A673 (cell line): ENCODE measurements around the gene NAV2. TPM values are rescaled to one million over a fixed set of nuclear protein-coding genes. Genes with fewer than 3 reads are reported as not detected.

Source experiments
- BruUV-seq: library from RNA; stranded (reverse); fragments of 400-500 nt; replicated peaks from 2 replicates; lab custom pipeline; 2021; lab: Mats Ljungman, UMichigan
- CTCF ChIA-PET: fragments of 300-600 bp; sonication (Branson Sonifier 250); formaldehyde crosslinking; loops from one replicate; lab custom pipeline; 2022; ENCODE audit warnings: antibody characterized with exemption; lab: Charles Lee
- POLR2A ChIA-PET: fragments of 300-600 bp; sonication (Branson Sonifier 250); formaldehyde crosslinking; loops from one replicate; lab custom pipeline; 2022; ENCODE audit warnings: antibody characterized with exemption; ENCODE audit not compliant: low non-redundant PET; lab: Charles Lee
- DNase-seq: peaks from one replicate; pipeline ENCODE4 v3.0.0-alpha.2; 2015; ENCODE audit warnings: low spot score
- H3K27ac ChIP-seq: fragments of 200-600 bp; sonication (generic); 2 replicates; pipeline ENCODE4 v1.5.1; 2016; ENCODE audit warnings: mixed run types, low read depth, mild to moderate bottlenecking, mixed read lengths, antibody characterized with exemption, low read length; ENCODE audit not compliant: poor library complexity, severe bottlenecking
- H3K27me3 ChIP-seq: fragments of 200-600 bp; sonication (generic); replicated peaks from 2 replicates; pipeline ENCODE4 v1.6.1; 2017; ENCODE audit warnings: mixed run types, low read depth, mild to moderate bottlenecking, mixed read lengths, antibody characterized with exemption, low read length; ENCODE audit not compliant: insufficient read depth, poor library complexity
- H3K36me3 ChIP-seq: fragments of 200-600 bp; sonication (generic); 2 replicates; pipeline ENCODE4 v1.6.1; 2016; ENCODE audit warnings: mixed run types, mild to moderate bottlenecking, mixed read lengths, antibody characterized with exemption, low read length; ENCODE audit not compliant: insufficient read depth, poor library complexity, severe bottlenecking
- H3K4me1 ChIP-seq: fragments of 200-600 bp; sonication (generic); 2 replicates; pipeline ENCODE4 v1.6.1; 2017; ENCODE audit warnings: mixed run types, mild to moderate bottlenecking, mixed read lengths, antibody characterized with exemption, low read length; ENCODE audit not compliant: insufficient read depth, poor library complexity, severe bottlenecking
- H3K4me3 ChIP-seq: fragments of 200-600 bp; sonication (generic); 2 replicates; pipeline ENCODE4 v1.5.1; 2016; ENCODE audit warnings: low read depth, mixed run types, mild to moderate bottlenecking, mixed read lengths, low read length; ENCODE audit not compliant: poor library complexity, severe bottlenecking
- H3K9me3 ChIP-seq: fragments of 200-600 bp; sonication (generic); 2 replicates; pipeline ENCODE4 v1.6.1; 2016; ENCODE audit warnings: mixed run types, low read depth, mild to moderate bottlenecking, mixed read lengths, antibody characterized with exemption, low read length; ENCODE audit not compliant: poor library complexity, severe bottlenecking
- EZH2 ChIP-seq: fragments of 200-600 bp; sonication (generic); IDR thresholded peaks from 2 replicates; pipeline ENCODE4 v1.6.1; 2017; ENCODE audit warnings: borderline replicate concordance, low read depth, mild to moderate bottlenecking, mixed read lengths, antibody characterized with exemption, low read length; ENCODE audit not compliant: poor library complexity, severe bottlenecking
- intact Hi-C: fragments of 100-400 bp; cut with micrococcal nuclease; formaldehyde crosslinking; loops from one replicate; pipeline ENCODE4 v1.10.0; 2022; ENCODE audit not compliant: unreplicated experiment
- total RNA-seq: library from RNA; stranded (reverse); gene quantifications from 2 replicates; pipeline ENCODE4 v1.2.3, GENCODE V29; 2021
- TF ChIP-seq, protein P1 (sequence below): fragments of 300-800, 200-600 bp; sonication (generic); conservative IDR thresholded peaks from 2 replicates; pipeline ENCODE4 v1.5.1; 2017; ENCODE audit warnings: low read depth, mild to moderate bottlenecking, antibody characterized with exemption, low read length, moderate library complexity, mixed read lengths

The NAV2 gene
- total RNA-seq, 1 experiment from 2014 or later = not detected

DNA sequence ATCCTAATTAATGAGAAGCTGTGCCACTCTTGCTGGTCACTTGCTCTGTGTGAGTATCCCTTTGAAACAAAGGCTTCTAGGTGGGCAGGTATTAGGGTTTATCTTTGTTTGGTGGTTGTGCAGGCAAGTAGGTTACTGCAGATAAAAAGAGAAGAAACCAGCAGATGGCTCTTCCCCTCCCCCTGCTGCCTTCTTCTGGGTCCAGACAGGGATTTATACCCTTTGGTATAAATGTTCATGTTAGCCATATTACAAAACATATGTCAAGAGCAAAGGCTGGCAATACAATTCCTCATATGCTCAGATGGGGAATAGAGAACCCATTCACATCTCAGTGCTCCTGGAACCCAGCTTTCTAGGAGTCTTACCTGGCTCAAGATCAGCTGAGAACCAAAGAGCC lies 109.9 kb downstream of the NAV2 start:
- no peak overlapping the region for H3K4me3 ChIP-seq
- no peaks in the 10 kb centered on the region for H3K27me3 ChIP-seq
- H3K9me3 ChIP-seq = no peaks in the 10 kb centered on the region
- DNase-seq = no peak
- BruUV-seq = no TSS peak
- no peak overlapping the region for H3K27ac ChIP-seq
- ChIA-PET POLR2A (no interaction called here), CTCF (no interaction called here)
- no peak for TF ChIP-seq EZH2
- TF ChIP-seq, protein P1, sequence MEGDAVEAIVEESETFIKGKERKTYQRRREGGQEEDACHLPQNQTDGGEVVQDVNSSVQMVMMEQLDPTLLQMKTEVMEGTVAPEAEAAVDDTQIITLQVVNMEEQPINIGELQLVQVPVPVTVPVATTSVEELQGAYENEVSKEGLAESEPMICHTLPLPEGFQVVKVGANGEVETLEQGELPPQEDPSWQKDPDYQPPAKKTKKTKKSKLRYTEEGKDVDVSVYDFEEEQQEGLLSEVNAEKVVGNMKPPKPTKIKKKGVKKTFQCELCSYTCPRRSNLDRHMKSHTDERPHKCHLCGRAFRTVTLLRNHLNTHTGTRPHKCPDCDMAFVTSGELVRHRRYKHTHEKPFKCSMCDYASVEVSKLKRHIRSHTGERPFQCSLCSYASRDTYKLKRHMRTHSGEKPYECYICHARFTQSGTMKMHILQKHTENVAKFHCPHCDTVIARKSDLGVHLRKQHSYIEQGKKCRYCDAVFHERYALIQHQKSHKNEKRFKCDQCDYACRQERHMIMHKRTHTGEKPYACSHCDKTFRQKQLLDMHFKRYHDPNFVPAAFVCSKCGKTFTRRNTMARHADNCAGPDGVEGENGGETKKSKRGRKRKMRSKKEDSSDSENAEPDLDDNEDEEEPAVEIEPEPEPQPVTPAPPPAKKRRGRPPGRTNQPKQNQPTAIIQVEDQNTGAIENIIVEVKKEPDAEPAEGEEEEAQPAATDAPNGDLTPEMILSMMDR = no peak
- no peaks in the 10 kb centered on the region for H3K4me1 ChIP-seq
- no peaks in the 10 kb centered on the region for H3K36me3 ChIP-seq
- intact Hi-C loops = no loop called here

DNA sequence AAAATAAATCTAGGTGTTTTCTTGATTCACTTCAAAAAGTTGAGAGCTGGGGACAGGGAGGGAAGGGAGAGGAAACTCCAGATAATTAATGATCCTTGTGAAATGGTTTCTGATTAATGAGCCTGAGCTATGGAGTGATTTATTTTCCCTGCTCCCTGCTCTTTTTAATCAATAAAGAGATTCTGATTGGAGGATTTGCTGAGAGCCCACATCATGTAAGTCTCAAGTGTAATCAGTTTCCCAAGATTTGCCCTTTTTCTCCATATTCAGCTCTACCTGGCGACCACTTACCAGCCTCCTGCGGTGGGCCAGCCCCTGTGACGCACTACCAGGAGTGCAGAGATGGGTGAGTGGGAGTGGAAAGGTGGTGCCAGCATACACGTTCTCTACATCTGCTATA lies 114.0 kb downstream of the NAV2 start:
- DNase-seq = no peak
- no peaks in the 10 kb centered on the region for H3K36me3 ChIP-seq
- intact Hi-C loops = no loop called here
- H3K27ac ChIP-seq = no peak overlapping the region
- TF ChIP-seq, protein P1 = no peak
- no peak for TF ChIP-seq EZH2
- ChIA-PET CTCF (no interaction called here), POLR2A (no interaction called here)
- H3K4me1 ChIP-seq = no peaks in the 10 kb centered on the region
- no peaks in the 10 kb centered on the region for H3K27me3 ChIP-seq
- H3K9me3 ChIP-seq = no peaks in the 10 kb centered on the region
- no peak overlapping the region for H3K4me3 ChIP-seq
- BruUV-seq = no TSS peak

DNA sequence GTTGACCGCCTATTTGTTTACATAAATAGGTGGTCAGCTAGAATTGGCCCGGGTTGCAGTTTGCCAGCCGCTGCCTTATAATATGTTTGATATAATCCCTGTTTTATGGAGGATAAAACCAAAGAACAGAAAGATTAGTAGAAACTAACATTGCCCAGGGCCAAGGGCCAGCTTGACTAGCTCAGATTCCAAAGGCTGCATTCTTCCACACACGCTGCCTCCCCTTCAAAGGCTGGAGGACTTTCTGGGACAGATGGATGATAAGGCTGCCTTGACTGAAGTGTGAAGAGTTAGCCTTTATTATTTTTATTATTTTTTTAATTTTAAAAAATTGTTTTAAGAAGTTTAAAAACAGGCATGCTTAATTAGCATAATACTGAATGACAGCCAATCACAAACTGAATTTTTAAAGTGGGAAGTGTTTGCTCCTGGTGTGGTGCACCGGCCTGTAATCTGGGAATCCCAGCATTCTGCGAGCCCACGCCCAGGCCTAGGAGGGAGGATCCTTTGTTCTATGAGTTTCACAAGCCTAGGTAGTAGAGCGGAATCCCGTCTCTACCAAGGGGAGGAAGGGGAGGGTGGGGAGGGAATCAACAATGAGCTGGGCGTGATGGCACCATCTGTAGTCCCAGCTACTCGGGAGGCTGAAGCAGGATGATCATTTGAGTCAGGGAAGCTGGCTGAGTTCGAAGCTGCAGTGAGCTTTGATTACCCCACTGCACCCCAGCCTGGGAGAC lies 114.9 kb downstream of the NAV2 start:
- Histone ChIP-seq H3K4me3 (no peak overlapping the region), H3K36me3 (no peaks in the 10 kb centered on the region), H3K9me3 (no peaks in the 10 kb centered on the region), H3K27me3 (no peaks in the 10 kb centered on the region), H3K4me1 (no peaks in the 10 kb centered on the region), H3K27ac (no peak overlapping the region)
- no peak for TF ChIP-seq EZH2
- TF ChIP-seq, protein P1 = no peak
- no peak for DNase-seq
- ChIA-PET POLR2A (no interaction called here), CTCF (no interaction called here)
- no TSS peak for BruUV-seq
- intact Hi-C loops = no loop called here
